Fibroblast of pulmonary artery (primary cell): Measurements from ENCODE around the gene GNAS-AS1.

Source experiments
- DNase-seq: peaks from one replicate; pipeline ENCODE4 v3.0.0-alpha.2; 2010; ENCODE audit warnings: low read depth
- H3K4me3 ChIP-seq: replicated peaks from 2 replicates; pipeline ENCODE4 v1.5.1; 2011; ENCODE audit warnings: low read depth, mild to moderate bottlenecking, control low read depth, low read length, moderate library complexity
- TF ChIP-seq, protein P1 (sequence below): IDR thresholded peaks from 2 replicates; pipeline ENCODE4 v1.5.1; 2011; ENCODE audit warnings: mild to moderate bottlenecking, control low read depth, low read length, inconsistent platforms; ENCODE audit errors: missing control alignments

The GNAS-AS1 gene

GRCh38 chr20:58871533-58872102, 20.9 kb upstream of the GNAS-AS1 start:
- DNase-seq, result no peak
- TF ChIP-seq, protein P1, sequence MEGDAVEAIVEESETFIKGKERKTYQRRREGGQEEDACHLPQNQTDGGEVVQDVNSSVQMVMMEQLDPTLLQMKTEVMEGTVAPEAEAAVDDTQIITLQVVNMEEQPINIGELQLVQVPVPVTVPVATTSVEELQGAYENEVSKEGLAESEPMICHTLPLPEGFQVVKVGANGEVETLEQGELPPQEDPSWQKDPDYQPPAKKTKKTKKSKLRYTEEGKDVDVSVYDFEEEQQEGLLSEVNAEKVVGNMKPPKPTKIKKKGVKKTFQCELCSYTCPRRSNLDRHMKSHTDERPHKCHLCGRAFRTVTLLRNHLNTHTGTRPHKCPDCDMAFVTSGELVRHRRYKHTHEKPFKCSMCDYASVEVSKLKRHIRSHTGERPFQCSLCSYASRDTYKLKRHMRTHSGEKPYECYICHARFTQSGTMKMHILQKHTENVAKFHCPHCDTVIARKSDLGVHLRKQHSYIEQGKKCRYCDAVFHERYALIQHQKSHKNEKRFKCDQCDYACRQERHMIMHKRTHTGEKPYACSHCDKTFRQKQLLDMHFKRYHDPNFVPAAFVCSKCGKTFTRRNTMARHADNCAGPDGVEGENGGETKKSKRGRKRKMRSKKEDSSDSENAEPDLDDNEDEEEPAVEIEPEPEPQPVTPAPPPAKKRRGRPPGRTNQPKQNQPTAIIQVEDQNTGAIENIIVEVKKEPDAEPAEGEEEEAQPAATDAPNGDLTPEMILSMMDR, result no peak
- H3K4me3 ChIP-seq, result no peak overlapping the region

- TF ChIP-seq, protein P1, result peak; percentile 97
- H3K4me3 ChIP-seq, result no peak overlapping the region
- DNase-seq, result peak; percentile 67
These were observed 19.8 kb upstream of the GNAS-AS1 start for GRCh38 chr20:58870293-58871014.

DNA sequence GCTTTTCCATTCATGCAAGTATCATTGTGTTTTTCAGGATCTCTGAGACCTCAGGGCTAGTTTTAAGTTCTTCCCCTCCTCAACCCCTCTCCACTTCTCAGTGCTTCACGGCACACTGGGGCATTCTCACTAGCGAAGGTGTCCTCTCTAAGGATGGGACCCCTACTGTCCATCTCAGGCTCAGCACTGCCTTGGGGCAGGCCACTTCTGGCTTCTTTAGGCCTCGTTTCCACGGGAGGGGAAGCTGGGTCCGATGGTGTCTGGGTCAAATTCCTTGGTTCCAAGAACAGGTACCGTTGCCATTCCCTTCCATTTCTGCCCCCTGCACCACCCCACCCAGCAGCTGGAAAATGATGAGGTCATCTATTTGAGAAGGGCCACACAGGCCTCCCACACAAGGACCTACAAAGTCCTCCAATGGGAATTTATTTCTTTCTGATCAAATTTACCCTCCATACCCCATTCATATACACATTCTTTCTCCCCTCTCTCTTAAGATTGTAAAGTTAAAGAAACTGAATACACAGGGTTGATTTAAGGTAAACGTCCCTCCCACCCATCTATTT, 19.0 kb upstream of the GNAS-AS1 start:
- DNase-seq, result no peak
- TF ChIP-seq, protein P1, result no peak
- H3K4me3 ChIP-seq, result no peak overlapping the region

GRCh38 chr20:58868795-58869194, 18.1 kb upstream of the GNAS-AS1 start:
- no peak for DNase-seq
- no peak overlapping the region for H3K4me3 ChIP-seq
- TF ChIP-seq, protein P1, result peak; percentile 11

DNA sequence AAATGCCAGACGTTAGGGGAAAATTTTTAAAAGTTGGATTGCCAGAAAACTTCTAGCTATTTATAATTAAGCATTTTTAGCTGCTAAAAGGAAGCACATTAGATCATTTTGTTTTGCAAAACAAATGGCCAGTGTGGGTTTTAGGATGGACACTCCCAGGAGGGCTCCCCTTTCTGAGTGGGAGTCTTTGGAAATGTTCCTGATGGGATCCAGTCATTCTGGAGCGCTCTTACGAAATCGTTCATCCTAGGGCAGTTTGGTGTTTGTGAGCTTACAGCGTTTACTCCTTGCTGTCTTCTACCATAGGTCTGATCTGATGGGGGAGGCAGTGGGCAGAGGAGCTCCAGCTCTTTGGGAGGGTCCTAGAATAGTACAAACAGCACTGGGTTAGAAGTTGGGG, 16.5 kb upstream of the GNAS-AS1 start:
- TF ChIP-seq, protein P1, result no peak
- DNase-seq, result peak; percentile 44
- H3K4me3 ChIP-seq, result no peak overlapping the region

GRCh38 chr20:58865843-58866242, 15.1 kb upstream of the GNAS-AS1 start:
- TF ChIP-seq, protein P1, result no peak
- no peak overlapping the region for H3K4me3 ChIP-seq
- DNase-seq, result no peak

DNA sequence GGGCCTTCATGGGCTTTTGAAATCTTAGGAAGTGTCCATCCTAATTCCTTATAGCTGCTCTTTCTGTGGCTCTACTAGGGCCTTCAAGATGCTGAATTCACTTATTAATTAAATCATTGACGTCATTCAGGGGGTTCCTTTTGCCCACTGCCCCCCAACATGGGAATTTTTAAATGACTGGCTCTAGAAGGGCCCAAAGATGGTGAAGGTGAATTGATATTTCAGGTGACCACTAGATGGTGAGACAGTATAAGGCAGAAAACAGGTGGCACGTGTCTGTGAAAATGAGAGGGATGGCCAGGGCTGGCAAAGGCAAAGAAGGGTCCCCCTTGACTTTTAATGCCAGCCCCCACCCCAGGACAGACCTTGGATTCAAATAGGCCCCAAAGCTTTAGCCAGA, 13.6 kb upstream of the GNAS-AS1 start:
- TF ChIP-seq, protein P1, result no peak
- DNase-seq, result no peak
- H3K4me3 ChIP-seq, result no peak overlapping the region
